Stimulated activated naive CD8-positive, alpha-beta T cell treated with anti-CD3 and anti-CD28 coated beads, Interleukin-15, Interleukin-2, amounts not matched to agents 100 ng/mL and 50 ng/mL, for 24 hours (primary cell): Measurements from ENCODE around the gene CUL1.
A peak's percentile ranks its signal among the peaks of the same experiment; 100 is the strongest.

Source experiments
- H3K27ac Mint-ChIP-seq: one replicate; pipeline ENCODE4 v1.8.0; 2021; ENCODE audit warnings: mild to moderate bottlenecking, mixed read lengths
- H3K27me3 Mint-ChIP-seq: one replicate; pipeline ENCODE4 v1.8.0; 2021; ENCODE audit warnings: mixed read lengths
- H3K36me3 Mint-ChIP-seq: one replicate; pipeline ENCODE4 v1.8.0; 2021; ENCODE audit warnings: low read depth, mixed read lengths
- H3K4me1 Mint-ChIP-seq: one replicate; pipeline ENCODE4 v1.8.0; 2021; ENCODE audit warnings: low read depth, mixed read lengths
- H3K4me3 Mint-ChIP-seq: one replicate; pipeline ENCODE4 v1.8.0; 2021; ENCODE audit warnings: mild to moderate bottlenecking, mixed read lengths
- H3K9me3 Mint-ChIP-seq: one replicate; pipeline ENCODE4 v1.8.0; 2021; ENCODE audit warnings: mixed read lengths

CUL1 gene

DNA sequence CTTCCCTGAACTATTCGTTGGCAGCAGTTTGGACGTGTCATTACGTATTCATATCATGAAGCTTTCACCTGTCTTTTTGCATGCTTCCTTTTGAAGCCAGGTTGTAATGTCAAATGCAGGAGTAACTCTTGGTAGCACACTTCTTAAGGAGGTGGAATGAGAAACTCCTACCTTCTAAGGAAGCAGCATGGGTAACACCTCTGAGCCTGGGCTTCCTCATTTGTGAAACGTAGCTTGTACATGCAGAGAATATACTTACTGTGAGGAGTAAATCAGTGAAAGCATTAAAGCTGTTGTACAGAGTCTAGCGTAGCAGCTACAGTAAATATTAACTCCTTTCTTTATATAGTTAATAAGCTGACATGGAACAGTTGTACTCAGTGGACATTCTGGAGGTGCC, 21.1 kb downstream of the CUL1 start:
- Mint-ChIP-seq H3K9me3 (no peaks in the 10 kb centered on the region), H3K4me1 (peaks cover 78% of the 10 kb centered on the region), H3K27me3 (no peaks in the 10 kb centered on the region), H3K36me3 (peaks cover 36% of the 10 kb centered on the region), H3K4me3 (no peak overlapping the region), H3K27ac (no peak overlapping the region)

DNA sequence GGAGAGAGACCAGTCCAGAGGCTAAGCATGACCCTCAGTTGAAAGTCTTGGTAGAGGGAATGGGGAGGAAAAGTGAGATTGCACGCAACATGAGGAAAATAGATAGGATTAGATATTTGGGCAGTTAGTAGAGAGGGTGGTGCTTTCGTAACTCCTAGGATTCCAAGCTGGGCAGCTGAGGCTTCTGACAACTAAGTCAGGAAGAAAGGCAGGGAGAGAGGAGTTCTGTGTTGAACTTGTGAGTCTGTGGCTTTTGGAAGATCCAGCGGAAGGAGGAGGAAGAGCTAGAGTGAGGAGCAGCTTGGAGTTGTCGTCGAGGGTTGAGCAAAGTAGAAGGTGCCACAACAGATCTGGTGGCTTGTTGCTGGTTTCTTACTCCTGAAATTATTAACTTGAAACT, 21.8 kb downstream of the CUL1 start:
- Mint-ChIP-seq H3K36me3 (peaks cover 29% of the 10 kb centered on the region), H3K4me1 (peaks cover 78% of the 10 kb centered on the region), H3K4me3 (no peak overlapping the region), H3K27me3 (no peaks in the 10 kb centered on the region), H3K9me3 (no peaks in the 10 kb centered on the region), H3K27ac (no peak overlapping the region)

DNA sequence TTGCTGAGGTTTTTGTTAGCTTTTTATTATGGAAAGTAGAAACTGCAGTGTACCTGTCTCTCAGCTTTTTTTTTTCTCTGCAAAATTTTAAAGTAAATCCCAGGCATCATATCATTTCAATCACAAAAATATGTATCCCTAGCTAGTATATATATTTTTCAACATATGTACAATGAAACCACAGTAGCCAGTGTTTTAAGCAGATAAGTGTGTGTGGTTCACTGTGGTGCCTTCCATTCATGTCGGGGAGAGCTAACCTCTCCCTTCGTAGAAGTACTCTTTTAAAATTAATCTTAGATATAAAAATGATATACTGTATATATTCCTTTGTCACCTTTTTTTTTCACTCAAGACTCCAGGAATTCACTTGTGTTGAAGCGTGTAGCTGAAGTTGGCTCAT, 22.7 kb downstream of the CUL1 start:
- no peaks in the 10 kb centered on the region for H3K9me3 Mint-ChIP-seq
- H3K27me3 Mint-ChIP-seq = no peaks in the 10 kb centered on the region
- H3K27ac Mint-ChIP-seq = no peak overlapping the region
- peaks cover 81% of the 10 kb centered on the region for H3K4me1 Mint-ChIP-seq
- H3K4me3 Mint-ChIP-seq = no peak overlapping the region
- H3K36me3 Mint-ChIP-seq = peaks cover 24% of the 10 kb centered on the region

DNA sequence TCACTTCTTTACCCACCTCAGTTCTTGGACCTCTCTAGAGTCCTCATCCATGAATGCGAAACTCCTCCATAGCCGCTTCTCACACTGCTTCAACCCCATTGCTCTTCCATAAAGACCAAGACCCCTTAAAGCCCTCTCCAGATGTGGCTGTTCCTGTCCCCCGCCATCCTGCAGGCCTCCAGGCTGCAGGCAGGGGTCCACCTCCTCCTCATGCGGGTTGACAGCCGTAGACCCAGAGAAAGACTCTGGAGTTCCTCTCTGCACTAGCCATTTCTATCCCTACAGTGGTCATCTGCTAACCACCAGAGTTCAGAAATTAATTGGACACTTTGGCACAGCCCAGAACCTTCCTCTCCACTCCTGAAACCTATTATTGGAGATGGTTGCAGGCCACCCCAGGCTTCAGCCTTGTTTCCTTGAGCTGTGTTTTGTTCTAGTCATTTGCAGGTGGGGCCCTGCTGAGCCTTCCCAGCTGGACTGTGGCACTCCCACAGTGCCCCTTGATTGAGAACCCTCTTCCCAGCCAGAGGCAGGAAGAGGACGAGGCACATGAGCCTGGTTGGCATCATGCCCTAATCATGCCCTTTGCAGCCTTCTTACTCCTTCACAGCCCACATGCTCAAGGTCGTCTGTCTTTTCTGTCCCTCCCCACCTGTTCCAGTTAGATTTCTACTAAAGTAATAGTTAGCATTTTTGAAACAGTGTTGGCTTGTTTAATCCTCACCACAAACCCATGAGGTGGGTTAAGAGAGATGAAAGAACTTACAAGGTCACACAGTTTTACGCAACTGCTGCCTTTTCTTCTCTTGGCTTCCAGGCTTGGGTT, 23.9 kb downstream of the CUL1 start:
- H3K27ac Mint-ChIP-seq = peak overlapping the region; percentile 24
- H3K4me3 Mint-ChIP-seq = peak overlapping the region; percentile 2

DNA sequence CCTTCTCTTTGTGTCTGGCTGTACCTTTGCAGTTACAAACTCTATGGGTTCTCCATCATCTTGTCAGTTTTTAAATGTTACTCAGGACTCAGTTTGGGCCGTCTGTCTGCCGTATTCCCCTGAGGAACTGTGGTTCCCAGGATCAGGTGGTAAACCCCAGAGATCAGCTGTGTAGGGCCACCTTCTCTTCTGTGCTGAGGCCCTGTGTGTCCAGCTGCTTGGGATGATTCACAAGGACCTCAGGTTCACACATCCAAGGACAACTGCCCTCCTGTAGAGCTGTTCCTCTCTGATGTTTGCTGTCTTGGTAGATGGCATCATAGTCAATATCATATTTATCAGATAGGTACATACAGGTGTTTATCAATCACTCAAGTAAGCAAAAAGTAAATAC, 24.5 kb downstream of the CUL1 start:
- Mint-ChIP-seq H3K9me3 (no peaks in the 10 kb centered on the region), H3K27me3 (no peaks in the 10 kb centered on the region), H3K36me3 (peaks cover 17% of the 10 kb centered on the region), H3K27ac (peak overlapping the region; percentile 24), H3K4me1 (peaks cover 83% of the 10 kb centered on the region), H3K4me3 (peak overlapping the region; percentile 2)

More for the DNA sequence above, 23.9 kb downstream of the CUL1 start:
- Mint-ChIP-seq H3K9me3 (no peaks in the 10 kb centered on the region), H3K4me1 (peaks cover 83% of the 10 kb centered on the region), H3K36me3 (peaks cover 20% of the 10 kb centered on the region), H3K27me3 (no peaks in the 10 kb centered on the region)

DNA sequence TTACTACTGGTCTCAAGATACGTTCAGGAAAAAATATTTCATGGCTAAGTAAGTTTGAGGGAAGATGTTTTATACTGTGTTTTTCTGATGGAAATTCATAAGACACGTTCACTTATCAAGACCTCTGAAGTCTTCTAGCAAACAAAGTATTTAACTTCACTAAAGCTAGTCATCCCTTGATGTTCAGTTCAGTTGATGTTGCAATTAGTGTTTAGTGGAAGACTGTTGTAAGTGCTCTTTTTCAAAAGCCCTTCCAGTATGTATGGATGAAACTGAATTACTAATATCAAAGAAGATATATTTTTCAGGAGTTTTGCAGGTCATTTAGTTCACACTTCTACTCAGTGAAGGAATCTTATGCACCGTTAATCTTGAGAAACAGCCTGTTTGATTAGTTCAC, 25.1 kb downstream of the CUL1 start:
- no peaks in the 10 kb centered on the region for H3K9me3 Mint-ChIP-seq
- peaks cover 82% of the 10 kb centered on the region for H3K4me1 Mint-ChIP-seq
- no peak overlapping the region for H3K27ac Mint-ChIP-seq
- peaks cover 12% of the 10 kb centered on the region for H3K36me3 Mint-ChIP-seq
- no peaks in the 10 kb centered on the region for H3K27me3 Mint-ChIP-seq
- no peak overlapping the region for H3K4me3 Mint-ChIP-seq

DNA sequence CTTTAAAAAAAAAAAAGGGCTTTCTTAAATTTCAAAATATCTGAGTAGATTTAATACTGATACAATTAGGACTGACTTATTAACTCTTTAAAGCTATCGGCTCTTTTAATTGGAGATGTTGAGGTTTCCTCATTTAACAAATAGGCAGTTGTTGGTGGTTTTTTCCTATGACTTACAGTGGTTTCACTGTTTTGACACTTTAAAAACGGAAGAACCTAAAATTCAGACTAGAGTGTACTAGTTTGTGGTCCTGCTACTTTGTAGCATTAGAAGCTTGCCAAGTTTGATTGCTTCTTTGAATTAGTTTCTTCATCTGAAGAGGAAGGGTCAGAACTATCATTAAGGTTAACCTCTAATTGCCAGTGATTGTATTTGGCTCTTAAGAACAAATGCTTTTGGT, 27.7 kb downstream of the CUL1 start:
- Mint-ChIP-seq H3K36me3 (peaks cover 23% of the 10 kb centered on the region), H3K9me3 (no peaks in the 10 kb centered on the region), H3K27ac (peak overlapping the region; percentile 37), H3K4me1 (peaks cover 70% of the 10 kb centered on the region), H3K27me3 (no peaks in the 10 kb centered on the region), H3K4me3 (no peak overlapping the region)

DNA sequence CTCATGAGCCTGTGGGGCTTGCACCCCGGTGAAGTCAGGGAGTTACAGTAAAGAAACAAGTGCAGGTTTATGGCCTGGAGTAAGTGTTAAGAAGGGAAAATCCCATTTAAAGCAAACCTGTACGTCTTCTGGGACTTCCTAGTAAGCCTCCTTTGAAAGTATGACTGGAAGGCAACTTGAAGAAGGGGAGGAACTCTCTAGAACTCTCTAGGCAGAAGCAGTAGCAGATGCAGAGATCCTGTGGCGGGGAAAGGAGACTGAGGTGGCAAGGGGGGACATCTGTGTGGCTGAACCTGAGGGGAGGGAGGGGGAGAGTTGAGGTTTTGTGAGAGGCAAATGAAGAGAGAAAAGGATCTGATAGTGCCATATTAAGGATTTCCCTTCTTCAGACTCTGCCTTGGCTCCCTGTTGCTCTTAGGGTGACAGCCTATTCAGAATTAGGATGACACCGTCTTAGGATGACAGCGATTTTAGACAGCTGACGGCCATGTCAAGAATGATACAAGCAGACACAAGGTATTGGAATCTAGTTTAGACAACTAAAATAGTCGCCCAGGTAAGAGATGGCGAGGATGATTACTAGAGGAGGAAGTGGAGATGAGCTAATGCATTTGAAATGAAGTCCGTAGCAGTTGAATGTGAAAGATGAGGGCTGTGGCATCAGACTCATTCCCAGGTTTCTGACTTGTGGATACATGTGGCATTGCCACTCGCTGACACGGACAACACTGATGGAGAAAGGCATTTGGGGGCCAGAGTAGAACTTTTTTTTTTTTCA, 29.0 kb downstream of the CUL1 start:
- Mint-ChIP-seq H3K4me3 (no peak overlapping the region), H3K36me3 (peaks cover 28% of the 10 kb centered on the region), H3K9me3 (no peaks in the 10 kb centered on the region), H3K27ac (peak overlapping the region; percentile 29), H3K27me3 (no peaks in the 10 kb centered on the region), H3K4me1 (peaks cover 63% of the 10 kb centered on the region)

DNA sequence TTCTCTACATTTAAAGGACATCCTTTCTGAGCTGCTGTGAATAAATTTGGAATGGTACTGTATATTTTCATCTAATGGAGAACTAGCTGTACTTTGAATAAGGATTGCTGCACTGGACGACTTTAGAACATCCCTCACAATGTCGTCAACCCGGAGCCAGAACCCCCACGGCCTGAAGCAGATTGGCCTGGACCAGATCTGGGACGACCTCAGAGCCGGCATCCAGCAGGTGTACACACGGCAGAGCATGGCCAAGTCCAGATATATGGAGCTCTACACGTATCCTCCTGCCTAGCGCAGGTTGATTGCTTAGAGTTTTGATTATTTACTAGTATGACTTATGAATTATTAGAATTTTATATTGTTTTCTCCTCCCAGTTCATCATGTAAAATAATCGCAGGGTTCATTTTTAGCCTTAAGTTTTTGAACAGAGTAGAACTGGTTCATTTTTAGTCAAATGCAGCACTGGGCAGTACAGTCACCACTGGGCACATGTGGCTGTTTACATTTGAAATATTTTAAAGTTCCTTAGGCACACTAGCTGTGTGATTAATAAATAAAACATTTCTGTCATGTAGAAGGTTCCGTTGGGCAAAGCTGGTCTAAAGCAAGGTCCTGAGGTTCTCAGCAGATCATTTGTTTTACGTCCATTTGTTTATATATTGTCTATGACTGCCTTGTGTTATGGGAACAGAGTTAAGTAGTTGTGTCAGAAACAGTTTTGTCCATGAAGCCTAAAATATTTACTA, 31.5 kb downstream of the CUL1 start:
- Mint-ChIP-seq H3K27me3 (no peaks in the 10 kb centered on the region), H3K4me3 (no peak overlapping the region), H3K36me3 (peaks cover 45% of the 10 kb centered on the region), H3K9me3 (no peaks in the 10 kb centered on the region), H3K27ac (no peak overlapping the region), H3K4me1 (peaks cover 47% of the 10 kb centered on the region)

DNA sequence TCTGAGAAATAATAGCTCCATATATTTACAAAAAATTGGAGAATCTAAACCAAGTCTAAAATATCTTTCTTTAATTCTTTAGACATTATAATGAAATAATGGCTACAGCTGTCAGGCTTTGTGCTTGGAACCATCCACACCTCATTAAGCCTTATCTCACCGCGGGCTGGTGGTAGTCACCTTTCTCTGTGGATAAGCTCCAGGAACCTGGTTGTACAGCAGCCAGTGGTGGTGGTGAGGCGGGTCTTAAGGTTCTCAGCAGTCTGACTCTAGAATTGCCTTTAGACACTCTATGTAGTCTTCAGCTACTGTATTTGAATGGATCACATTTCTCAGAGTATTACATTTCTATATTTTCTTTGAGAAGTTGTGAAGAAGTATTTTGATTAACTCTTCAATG, 34.2 kb downstream of the CUL1 start:
- H3K36me3 Mint-ChIP-seq = peaks cover 68% of the 10 kb centered on the region
- H3K27me3 Mint-ChIP-seq = no peaks in the 10 kb centered on the region
- no peak overlapping the region for H3K4me3 Mint-ChIP-seq
- H3K4me1 Mint-ChIP-seq = peaks cover 21% of the 10 kb centered on the region
- H3K9me3 Mint-ChIP-seq = no peaks in the 10 kb centered on the region
- no peak overlapping the region for H3K27ac Mint-ChIP-seq

DNA sequence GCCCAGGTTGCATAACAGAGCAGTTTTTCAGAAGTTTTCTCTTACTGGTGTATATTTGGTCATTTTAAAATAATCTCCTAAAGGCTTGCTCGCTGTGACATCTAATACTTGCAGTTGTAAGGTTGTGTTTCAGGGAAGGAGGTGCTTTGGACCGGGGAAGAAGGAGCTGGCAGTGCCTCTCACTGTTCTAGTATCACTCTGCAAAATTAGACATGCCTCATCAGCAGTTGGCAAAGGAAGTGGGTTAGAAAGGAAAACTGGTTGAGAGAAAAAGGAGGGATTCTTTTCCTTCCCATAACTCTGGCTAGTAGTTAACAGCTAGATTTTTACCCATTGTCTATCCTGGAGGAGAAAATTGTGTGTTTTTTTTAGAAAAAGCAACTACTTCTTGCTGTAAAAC, 34.8 kb downstream of the CUL1 start:
- Mint-ChIP-seq H3K27ac (peak overlapping the region; percentile 20), H3K27me3 (no peaks in the 10 kb centered on the region), H3K36me3 (peaks cover 74% of the 10 kb centered on the region), H3K4me3 (no peak overlapping the region), H3K9me3 (no peaks in the 10 kb centered on the region), H3K4me1 (peaks cover 20% of the 10 kb centered on the region)

DNA sequence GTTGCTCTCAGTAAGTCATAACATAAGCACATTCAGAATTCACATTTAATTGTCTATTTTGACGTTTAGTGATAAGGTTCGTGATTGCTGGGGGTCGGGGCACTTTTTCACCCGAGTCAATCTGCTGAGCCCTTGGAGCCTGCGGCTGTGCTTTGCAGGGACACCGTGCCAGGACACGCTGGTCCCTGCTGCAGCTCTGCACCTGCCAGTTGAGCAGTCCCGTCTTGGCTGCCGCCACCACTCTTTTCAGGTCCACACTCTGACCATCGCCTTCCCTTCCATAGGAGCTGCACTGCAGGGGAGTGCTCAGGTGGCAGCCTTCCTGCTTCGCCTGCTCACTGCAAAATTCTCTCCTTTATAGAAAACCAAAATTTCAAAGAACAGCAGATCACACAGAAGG, 36.4 kb downstream of the CUL1 start:
- Mint-ChIP-seq H3K27ac (no peak overlapping the region), H3K4me3 (no peak overlapping the region), H3K4me1 (peaks cover 18% of the 10 kb centered on the region), H3K27me3 (no peaks in the 10 kb centered on the region), H3K36me3 (peaks cover 86% of the 10 kb centered on the region), H3K9me3 (no peaks in the 10 kb centered on the region)

DNA sequence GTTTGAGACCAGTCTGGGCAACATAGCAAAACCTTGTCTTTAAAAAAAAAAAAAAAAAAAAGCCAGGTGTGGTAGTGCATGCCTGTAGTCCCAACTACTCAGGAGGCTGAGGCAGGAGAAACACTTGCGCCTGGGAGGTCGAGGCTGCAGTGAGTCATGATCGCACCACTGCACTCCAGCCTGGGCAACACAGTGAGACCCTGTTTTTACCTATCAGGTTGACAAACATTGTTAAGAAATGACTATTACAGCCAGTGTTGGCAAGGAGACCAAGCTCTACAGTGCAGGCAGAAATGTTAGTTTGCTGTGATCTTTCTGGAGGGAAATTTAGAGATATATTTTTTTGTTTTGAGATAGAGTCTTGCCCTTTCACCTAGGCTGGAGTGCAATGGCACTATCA, 37.3 kb downstream of the CUL1 start:
- Mint-ChIP-seq H3K27ac (no peak overlapping the region), H3K4me1 (peaks cover 18% of the 10 kb centered on the region), H3K36me3 (peaks cover 89% of the 10 kb centered on the region), H3K27me3 (no peaks in the 10 kb centered on the region), H3K9me3 (no peaks in the 10 kb centered on the region), H3K4me3 (no peak overlapping the region)

DNA sequence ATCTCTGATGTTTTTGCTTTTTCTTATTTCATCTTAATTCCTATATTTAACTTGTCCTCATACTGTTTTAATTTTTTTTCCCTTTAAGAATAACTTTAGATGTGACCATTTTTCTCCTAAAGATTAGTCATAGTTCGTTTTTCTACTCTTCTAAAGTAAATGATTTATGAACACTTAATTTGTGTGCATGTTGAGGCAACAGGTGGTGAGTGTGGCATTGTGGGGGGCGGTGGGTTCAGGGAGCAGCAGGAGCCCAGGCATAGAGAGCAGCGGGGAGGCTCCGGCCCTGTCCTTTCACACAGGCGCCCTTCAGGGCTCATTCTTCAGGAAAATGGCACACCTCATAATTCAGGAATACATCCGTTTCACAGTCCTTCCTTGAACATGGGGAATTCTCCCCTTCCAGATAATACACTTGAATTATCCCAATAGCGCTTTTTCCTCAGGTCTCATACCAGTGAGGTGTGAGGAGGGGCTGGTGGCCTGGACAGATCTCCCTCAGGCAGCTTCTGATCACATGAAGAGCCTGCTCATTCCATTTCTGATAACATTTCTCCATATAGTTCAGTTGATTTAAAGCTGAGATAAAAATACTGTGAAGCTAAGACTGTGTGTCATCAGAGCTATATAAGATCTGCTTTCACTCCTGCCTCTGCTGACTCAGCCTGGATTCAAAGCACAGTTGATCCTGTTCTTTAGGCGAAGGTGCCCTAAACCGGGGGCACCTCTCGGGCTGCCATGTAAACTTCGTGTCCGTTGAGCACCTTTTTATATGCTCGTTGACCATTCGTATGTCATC, 40.2 kb downstream of the CUL1 start:
- Mint-ChIP-seq H3K36me3 (peaks cover 89% of the 10 kb centered on the region), H3K4me1 (peaks cover 11% of the 10 kb centered on the region), H3K27me3 (no peaks in the 10 kb centered on the region), H3K9me3 (no peaks in the 10 kb centered on the region), H3K27ac (no peak overlapping the region), H3K4me3 (no peak overlapping the region)
